CD14-positive monocyte (primary cell): Measurements from ENCODE around the gene FAM219B. TPM values are rescaled to one million over a fixed set of nuclear protein-coding genes. Genes with fewer than 3 reads are reported as not detected.

Experiments
- DNase-seq, 3 donors: peaks; one replicate each; pipeline ENCODE4 v3.0.0-alpha.2; 2011 to 2022
- H2AFZ ChIP-seq: 2 replicates; pipeline ENCODE4 v1.6.0; 2012; ENCODE audit warnings: mild to moderate bottlenecking, low read depth, low read length, inconsistent platforms; ENCODE audit not compliant: insufficient read depth, poor library complexity, severe bottlenecking
- H3K27ac ChIP-seq, 2 donors: 1 replicate in 1 of 2; 2 replicates in 1 of 2; pipeline ENCODE4 v1.5.1; 2012 to 2013; ENCODE audit warnings: low read length in 2 of 2, control low read depth in 1 of 2, inconsistent platforms in 1 of 2, low read depth in 1 of 2, mild to moderate bottlenecking in 1 of 2
- H3K27me3 ChIP-seq, 2 donors: one replicate each; pipeline versions ENCODE4 v1.6.0 to v1.6.1; 2011 to 2013; ENCODE audit warnings: low read length in 2 of 2; ENCODE audit not compliant: control insufficient read depth in 2 of 2, insufficient read depth in 2 of 2
- H3K36me3 ChIP-seq, 2 donors: replicated peaks in 1 of 2; 1 replicate in 1 of 2; 2 replicates in 1 of 2; pipeline versions ENCODE4 v1.5.1 to v1.6.1; 2012 to 2013; ENCODE audit warnings: low read length in 2 of 2, control low read depth in 1 of 2, inconsistent platforms in 1 of 2, mild to moderate bottlenecking in 1 of 2; ENCODE audit not compliant: insufficient read depth in 2 of 2, control insufficient read depth in 1 of 2
- H3K4me1 ChIP-seq, 2 donors: 1 replicate in 1 of 2; 2 replicates in 1 of 2; pipeline versions ENCODE4 v1.5.1 to v1.6.1; 2012 to 2013; ENCODE audit warnings: low read length in 2 of 2, control low read depth in 1 of 2, inconsistent platforms in 1 of 2, mild to moderate bottlenecking in 1 of 2, moderate library complexity in 1 of 2; ENCODE audit not compliant: insufficient read depth in 2 of 2, control insufficient read depth in 1 of 2
- H3K4me2 ChIP-seq: replicated peaks from 2 replicates; pipeline ENCODE3; 2012; ENCODE audit warnings: low read length, moderate library complexity, mild to moderate bottlenecking; ENCODE audit not compliant: poor library complexity, severe bottlenecking; ENCODE audit errors: extremely low read depth
- H3K4me3 ChIP-seq, 3 experiments: fragments of 200-600 bp in 1 of 3; sonication (generic) in 1 of 3; replicated peaks in 1 of 3; 1 replicate in 2 of 3; 2 replicates in 1 of 3; pipeline ENCODE4 v1.5.1; 2011 to 2013; ENCODE audit warnings: low read length in 3 of 3, mild to moderate bottlenecking in 3 of 3, control low read depth in 2 of 3, low read depth in 2 of 3, inconsistent platforms in 1 of 3, moderate library complexity in 1 of 3
- H3K79me2 ChIP-seq: 2 replicates; pipeline ENCODE4 v1.6.0; 2012; ENCODE audit warnings: mild to moderate bottlenecking, control low read depth, inconsistent platforms, low read length, moderate library complexity; ENCODE audit not compliant: insufficient read depth
- H3K9ac ChIP-seq: 2 replicates; pipeline ENCODE4 v1.6.0; 2017; ENCODE audit warnings: low read length, mild to moderate bottlenecking; ENCODE audit not compliant: insufficient read depth, poor library complexity, severe bottlenecking
- H3K9me3 ChIP-seq, 2 donors: replicated peaks in 1 of 2; 1 replicate in 1 of 2; 2 replicates in 1 of 2; pipeline versions ENCODE4 v1.5.1 to v1.6.1; 2012 to 2013; ENCODE audit warnings: low read length in 2 of 2, control low read depth in 1 of 2; ENCODE audit not compliant: control insufficient read depth in 1 of 2, insufficient read depth in 1 of 2
- H4K20me1 ChIP-seq: 2 replicates; pipeline ENCODE4 v1.6.0; 2012; ENCODE audit warnings: mild to moderate bottlenecking, low read length, control low read depth, moderate library complexity; ENCODE audit not compliant: insufficient read depth
- H3K27ac Mint-ChIP-seq, 7 donors: one replicate each; pipeline ENCODE4 v1.8.0; 2020; ENCODE audit warnings: mild to moderate bottlenecking in 7 of 7, mixed read lengths in 7 of 7, moderate library complexity in 6 of 7, inconsistent platforms in 2 of 7
- H3K27me3 Mint-ChIP-seq, 3 donors: one replicate each; pipeline ENCODE4 v1.8.0; 2021 to 2022; ENCODE audit warnings: low read depth in 3 of 3, mild to moderate bottlenecking in 3 of 3, mixed read lengths in 3 of 3, moderate library complexity in 3 of 3, inconsistent platforms in 1 of 3
- H3K36me3 Mint-ChIP-seq, 2 donors: one replicate each; pipeline ENCODE4 v1.8.0; 2020; ENCODE audit warnings: mixed read lengths in 2 of 2, inconsistent platforms in 1 of 2, mild to moderate bottlenecking in 1 of 2
- H3K4me1 Mint-ChIP-seq: one replicate; pipeline ENCODE4 v1.8.0; 2020; ENCODE audit warnings: mild to moderate bottlenecking, mixed read lengths
- H3K4me3 Mint-ChIP-seq, 2 donors: one replicate each; pipeline ENCODE4 v1.8.0; 2020; ENCODE audit warnings: mild to moderate bottlenecking in 2 of 2, mixed read lengths in 2 of 2, moderate library complexity in 1 of 2
- H3K9me3 Mint-ChIP-seq, 7 donors: one replicate each; pipeline ENCODE4 v1.8.0; 2020 to 2022; ENCODE audit warnings: mixed read lengths in 7 of 7, mild to moderate bottlenecking in 6 of 7, moderate library complexity in 6 of 7, inconsistent platforms in 2 of 7
- CTCF ChIP-seq: fragments of 200-600 bp; IDR thresholded peaks from one replicate; pipeline ENCODE4 v1.8.0; 2022; ENCODE audit warnings: antibody characterized with exemption, mild to moderate bottlenecking
- WGBS: methylation state at CpG from one replicate; pipeline ENCODE4 v1.1.5; 2013; ENCODE audit warnings: missing lambda C conversion rate; ENCODE audit not compliant: insufficient coverage; 5-methylcytosine and 5-hydroxymethylcytosine counted together
- intact Hi-C, 2 donors: fragments of 100-400 bp; cut with micrococcal nuclease; formaldehyde crosslinking; loops; one replicate each; pipeline versions ENCODE4 v1.15.0 to v1.15.1; 2023
- polyA plus RNA-seq, 3 donors: library from polyadenylated mRNA; depleted of rRNA in 1 of 3; unstranded in 2 of 3; stranded (reverse) in 1 of 3; fragments of 300-500 nt in 2 of 3; fragments of >200 nt in 1 of 3; fragmentation: Illumina TruSeq in 2 of 3; gene quantifications; 1 replicate in 2 of 3; 2 replicates in 1 of 3; pipeline ENCODE4 v1.2.3, GENCODE V29; 2012 to 2021

The FAM219B gene
- polyA plus RNA-seq, 3 donors, result 11.7 to 53.9 (median 17.1) TPM

GRCh38 chr15:74873756-74874424, 32.8 kb downstream of the FAM219B start:
- peak overlapping the region; percentile 94 for H3K4me2 ChIP-seq
- WGBS, result 8% methylated on average over 11 of the region's 16 CpGs
- no peaks in the 10 kb centered on the region for H3K36me3 ChIP-seq
- intact Hi-C loops, result loop anchor here in 1 of 2 donors (2.0 kb wide), 1 partner anchor 63 kb away; no protein-coding TSS in a partner anchor
- H3K4me3 ChIP-seq, result peak overlapping the region; percentile 76 to 82 (median 77)
- H3K9me3 Mint-ChIP-seq, result peaks cover 0 to 1% (median 0%) of the 10 kb centered on the region in 7 donors
- peak overlapping the region; percentile 51 to 98 for H3K27ac ChIP-seq
- H3K27ac Mint-ChIP-seq, result peak overlapping the region; percentile 85 to 99 (median 92)
- peaks cover 43% of the 10 kb centered on the region for H3K4me1 Mint-ChIP-seq
- peak overlapping the region; percentile 89 for H3K9ac ChIP-seq
- H3K4me1 ChIP-seq, result peaks cover 44 to 49% of the 10 kb centered on the region in 2 donors
- TF ChIP-seq CTCF, result no peak
- H3K79me2 ChIP-seq, result peaks cover 42% of the 10 kb centered on the region
- H2AFZ ChIP-seq, result peak overlapping the region; percentile 89
- peaks cover 38% of the 10 kb centered on the region for H4K20me1 ChIP-seq
- H3K36me3 Mint-ChIP-seq, result no peaks in the 10 kb centered on the region
- no peaks in the 10 kb centered on the region for H3K9me3 ChIP-seq
- peak in 2 of 3 donors; percentile 12 to 20 for DNase-seq
- H3K4me3 Mint-ChIP-seq, result peak overlapping the region; percentile 89 to 91
- H3K27me3 Mint-ChIP-seq, result peaks cover 1 to 4% (median 1%) of the 10 kb centered on the region in 3 donors
- H3K27me3 ChIP-seq, result no peaks in the 10 kb centered on the region

- Mint-ChIP-seq H3K27me3 (peaks cover 1 to 4% (median 1%) of the 10 kb centered on the region in 3 donors), H3K4me3 (peak within 1 kb of the TSS; percentile 89 to 95), H3K27ac (peak within 1 kb of the TSS; percentile 95 to 99 (median 98)), H3K36me3 (no peaks in the 10 kb centered on the region), H3K9me3 (peaks cover 0 to 1% (median 0%) of the 10 kb centered on the region in 7 donors), H3K4me1 (peaks cover 50% of the 10 kb centered on the region)
- H3K4me2 ChIP-seq, result peak within 1 kb of the TSS; percentile 94
- peak within 1 kb of the TSS; percentile 83 to 98 for H3K27ac ChIP-seq
- H3K9me3 ChIP-seq, result no peaks in the 10 kb centered on the region
- peak within 1 kb of the TSS; percentile 89 for H2AFZ ChIP-seq
- TF ChIP-seq CTCF, result no peak
- peaks cover 51 to 56% of the 10 kb centered on the region in 2 donors for H3K4me1 ChIP-seq
- H3K9ac ChIP-seq, result peak within 1 kb of the TSS; percentile 89
- H3K79me2 ChIP-seq, result peaks cover 49% of the 10 kb centered on the region
- WGBS, result 0% methylated on average over 29 of the region's 52 CpGs
- no peaks in the 10 kb centered on the region for H3K27me3 ChIP-seq
- peak within 1 kb of the TSS; percentile 76 to 82 (median 77) for H3K4me3 ChIP-seq
- H4K20me1 ChIP-seq, result peaks cover 44% of the 10 kb centered on the region
- no peaks in the 10 kb centered on the region for H3K36me3 ChIP-seq
- peak; percentile 84 to 87 (median 85) for DNase-seq
- intact Hi-C loops, result loop anchor here in 1 of 2 donors (2.0 kb wide), 1 partner anchor 64 kb away; no protein-coding TSS in a partner anchor
Observed at GRCh38 chr15:74873036-74873755, 33.5 kb downstream of the FAM219B start, which contains the start of gene SCAMP2. TSS of gene SCAMP2 (minus strand) at chr15:74873365. CDS start at chr15:74873255, 110 bp downstream.
